Gastroesophageal sphincter (tissue), 4 donors: ENCODE data around the gene FAT1. TPM values are rescaled to one million over a fixed set of nuclear protein-coding genes. Genes with fewer than 3 reads are reported as not detected.
A peak's percentile ranks its signal among the peaks of the same experiment; 100 is the strongest.

Source experiments
- ATAC-seq: fragments of 150-250 bp; one replicate; pipeline ENCODE4 v1.9.1; 2016; ENCODE audit warnings: mild to moderate bottlenecking, moderate library complexity
- H3K27ac ChIP-seq, 4 donors: fragments of 200-600 bp; sonication (generic) in 3 of 4; 1 replicate in 3 of 4; 2 replicates in 1 of 4; pipeline ENCODE4 v1.5.1; 2016 to 2019
- H3K27me3 ChIP-seq: fragments of 200-600 bp; sonication (generic); one replicate; pipeline ENCODE4 v1.5.1; 2019
- H3K36me3 ChIP-seq, 2 donors: fragments of 200-600 bp; sonication (generic); one replicate each; pipeline ENCODE4 v1.5.1; 2019; ENCODE audit warnings: control low read depth in 1 of 2
- H3K4me1 ChIP-seq, 3 donors: fragments of 200-600 bp; sonication (generic); 1 replicate in 2 of 3; 2 replicates in 1 of 3; pipeline ENCODE4 v1.5.1; 2016 to 2019; ENCODE audit warnings: control low read depth in 2 of 3
- H3K4me3 ChIP-seq, 2 donors: fragments of 200-600 bp; sonication (generic); one replicate each; pipeline ENCODE4 v1.5.1; 2019; ENCODE audit warnings: mild to moderate bottlenecking in 1 of 2, moderate library complexity in 1 of 2
- H3K9me3 ChIP-seq, 3 donors: fragments of 200-600 bp; sonication (generic); one replicate each; pipeline ENCODE4 v1.5.1; 2017 to 2019; ENCODE audit warnings: control low read depth in 2 of 3
- CTCF ChIP-seq, 4 experiments: fragments of 200-600 bp in 2 of 4; fragments of 450-650 bp in 2 of 4; sonication (generic) in 1 of 4; IDR thresholded peaks; one replicate each; pipeline ENCODE4 v1.5.1; 2017 to 2019; ENCODE audit warnings: antibody characterized with exemption in 4 of 4, mild to moderate bottlenecking in 2 of 4, moderate library complexity in 2 of 4
- EP300 ChIP-seq: sonication (generic); formaldehyde crosslinking; IDR thresholded peaks from one replicate; pipeline ENCODE4 v1.6.1; 2017; ENCODE audit warnings: antibody characterized with exemption, mild to moderate bottlenecking
- POLR2A ChIP-seq, 2 donors: fragments of 450-650 bp; IDR thresholded peaks; one replicate each; pipeline ENCODE4 v1.6.1; 2017; ENCODE audit warnings: antibody characterized with exemption in 2 of 2, mild to moderate bottlenecking in 2 of 2, moderate library complexity in 1 of 2
- POLR2AphosphoS5 ChIP-seq: sonication (generic); formaldehyde crosslinking; IDR thresholded peaks from one replicate; pipeline ENCODE4 v1.6.1; 2017; ENCODE audit warnings: antibody characterized with exemption
- WGBS, 2 donors: methylation state at CpG; one replicate each; pipeline ENCODE4 v1.1.5; 2018; ENCODE audit warnings: low coverage in 1 of 2; 5-methylcytosine and 5-hydroxymethylcytosine counted together
- total RNA-seq, 4 donors: library from RNA; depleted of rRNA; stranded (reverse); fragments of >200 nt; gene quantifications; one replicate each; pipeline ENCODE4 v1.1.0, GENCODE V29; 2016

FAT1 gene
- total RNA-seq, 4 donors from 2014 or later = 84.4 to 279 (median 154) TPM

GRCh38 chr4:186714006-186714675 is 9.5 kb downstream of the FAT1 start:
- ATAC-seq = no peak
- Histone ChIP-seq H3K9me3 (peaks cover 0 to under 1% (median 0%) of the 10 kb centered on the region in 3 donors), H3K27ac (no peak overlapping the region), H3K27me3 (no peaks in the 10 kb centered on the region), H3K4me3 (no peak overlapping the region), H3K4me1 (peaks cover 0 to 46% (median 0%) of the 10 kb centered on the region in 3 donors), H3K36me3 (peaks cover 0 to 4% of the 10 kb centered on the region in 2 donors)
- 85 to 87% methylated on average over 10 to 13 of the region's 16 CpGs for WGBS, 2 donors
- TF ChIP-seq CTCF (IDR thresholded peaks at IDR 0.05) (no peak), EP300 (no peak)

- TF ChIP-seq POLR2A (IDR thresholded peaks at IDR 0.05) = no peak
- no peak for TF ChIP-seq CTCF (IDR thresholded peaks at IDR 0.05)
- TF ChIP-seq EP300 = no peak
- no peak for TF ChIP-seq POLR2AphosphoS5
- ATAC-seq = no peak
- H3K4me1 ChIP-seq = peaks cover 0 to 49% (median 0%) of the 10 kb centered on the region in 3 donors
- no peaks in the 10 kb centered on the region for H3K9me3 ChIP-seq
- peaks cover 0 to 18% of the 10 kb centered on the region in 2 donors for H3K36me3 ChIP-seq
- no peak overlapping the region for H3K4me3 ChIP-seq
- WGBS, 2 donors = 79 to 100% methylated on average over 1 to 7 of the region's 7 CpGs
- no peaks in the 10 kb centered on the region for H3K27me3 ChIP-seq
- H3K27ac ChIP-seq = no peak overlapping the region
Observed at GRCh38 chr4:186712690-186713089, 11.0 kb downstream of the FAT1 start.

GRCh38 chr4:186710521-186711119 is 13.0 kb downstream of the FAT1 start:
- TF ChIP-seq POLR2A (IDR thresholded peaks at IDR 0.05) (no peak), CTCF (IDR thresholded peaks at IDR 0.05) (no peak)
- Histone ChIP-seq H3K36me3 (peaks cover 0 to 33% of the 10 kb centered on the region in 2 donors), H3K4me3 (no peak overlapping the region), H3K4me1 (peaks cover 0 to 45% (median 0%) of the 10 kb centered on the region in 3 donors), H3K27me3 (no peaks in the 10 kb centered on the region), H3K9me3 (no peaks in the 10 kb centered on the region), H3K27ac (peak overlapping the region in 1 of 4 donors; percentile 35)
- WGBS, 2 donors = 61 to 63% methylated on average over 4 to 5 of the region's 5 CpGs
- ATAC-seq = no peak

- H3K4me3 ChIP-seq = no peak overlapping the region
- 15 to 35% methylated on average over 6 to 7 of the region's 9 CpGs for WGBS, 2 donors
- TF ChIP-seq CTCF (IDR thresholded peaks at IDR 0.05) (no peak), EP300 (no peak), POLR2AphosphoS5 (no peak), POLR2A (IDR thresholded peaks at IDR 0.05) (no peak)
Observed at GRCh38 chr4:186709517-186709916, 14.1 kb downstream of the FAT1 start.

GRCh38 chr4:186708554-186708953 is 15.1 kb downstream of the FAT1 start:
- TF ChIP-seq CTCF (IDR thresholded peaks at IDR 0.05) (no peak), EP300 (no peak), POLR2AphosphoS5 (no peak), POLR2A (IDR thresholded peaks at IDR 0.05) (no peak)
- H3K4me1 ChIP-seq = peaks cover 0 to 56% (median 0%) of the 10 kb centered on the region in 3 donors
- H3K9me3 ChIP-seq = no peaks in the 10 kb centered on the region
- peak overlapping the region in 2 of 4 donors; percentile 59 to 73 for H3K27ac ChIP-seq
- H3K27me3 ChIP-seq = no peaks in the 10 kb centered on the region
- no peak for ATAC-seq
- H3K36me3 ChIP-seq = peaks cover 0 to 33% of the 10 kb centered on the region in 2 donors
- 92 to 95% methylated on average over 6 of the region's 6 CpGs for WGBS, 2 donors
- no peak overlapping the region for H3K4me3 ChIP-seq

More at GRCh38 chr4:186709517-186709916, 14.1 kb downstream of the FAT1 start:
- Histone ChIP-seq H3K36me3 (peaks cover 0 to 33% of the 10 kb centered on the region in 2 donors), H3K27ac (peak overlapping the region in 3 of 4 donors; percentile 39 to 73 (median 59)), H3K4me1 (peaks cover 0 to 56% (median 0%) of the 10 kb centered on the region in 3 donors), H3K27me3 (no peaks in the 10 kb centered on the region), H3K9me3 (no peaks in the 10 kb centered on the region)
- peak; percentile 57 for ATAC-seq
